NB4 (cell line): ENCODE measurements around the gene CACNA1F.
"Not testable (repeated sequence)": the region's sequence is repeated elsewhere in the genome, so short reads cannot be mapped to it uniquely, and the experiment has no call there.

Experiments used
- DNase-seq: peaks from one replicate; pipeline ENCODE4 v3.0.0; 2010; ENCODE audit warnings: low read depth
- H3K4me3 ChIP-seq: one replicate; pipeline ENCODE4 v1.5.1; 2011; ENCODE audit warnings: mild to moderate bottlenecking, low read depth, low read length, moderate library complexity
- CTCF ChIP-seq: IDR thresholded peaks from one replicate; pipeline ENCODE4 v1.5.1; 2012; ENCODE audit warnings: low read depth, low read length
- MAX ChIP-seq: IDR thresholded peaks from 2 replicates; pipeline ENCODE4 v1.6.1; 2011; ENCODE audit warnings: low read depth, low read length
- MYC ChIP-seq: IDR thresholded peaks from 2 replicates; pipeline ENCODE4 v1.6.1; 2011; ENCODE audit warnings: low read depth, low read length
- POLR2A ChIP-seq: IDR thresholded peaks from 2 replicates; pipeline ENCODE4 v1.6.1; 2011; ENCODE audit warnings: mild to moderate bottlenecking; ENCODE audit not compliant: insufficient read length; ENCODE audit errors: extremely low read depth

Gene CACNA1F

GRCh38 chrX:49174723-49175122 lies 58.4 kb downstream of the CACNA1F start:
- peak; percentile 43 for DNase-seq
- no peak for TF ChIP-seq CTCF
- no peak for TF ChIP-seq MYC
- TF ChIP-seq MAX = no peak
- no peak overlapping the region for H3K4me3 ChIP-seq

- not testable (repeated sequence) for DNase-seq
- peak overlapping the region; percentile 84 for H3K4me3 ChIP-seq
Measured at GRCh38 chrX:49173544-49173943, 59.6 kb downstream of the CACNA1F start.

- peak overlapping the region; percentile 84 for H3K4me3 ChIP-seq
- peak; percentile 86 for DNase-seq
- TF ChIP-seq MAX = 0 out of 2 replicates have a peak, but pooled peaks have one; percentile 18
- TF ChIP-seq POLR2A = no peak
- no peak for TF ChIP-seq CTCF
- TF ChIP-seq MYC = peak; percentile 22; the same call in 1 of the 2 replicates
Measured at GRCh38 chrX:49172280-49172780, 60.8 kb downstream of the CACNA1F start.

GRCh38 chrX:49171752-49172279 lies 61.3 kb downstream of the CACNA1F start, which contains the start of gene PLP2:
Gene PLP2 (plus strand): TSS chrX:49171898. CDS start chrX:49172001, 103 bp downstream.
- DNase-seq = peak; percentile 84
- TF ChIP-seq MYC (peak; percentile 64), CTCF (no peak), POLR2A (peak; percentile 54), MAX (peak; percentile 70)
- H3K4me3 ChIP-seq = peak within 1 kb of the TSS; percentile 84

DNA sequence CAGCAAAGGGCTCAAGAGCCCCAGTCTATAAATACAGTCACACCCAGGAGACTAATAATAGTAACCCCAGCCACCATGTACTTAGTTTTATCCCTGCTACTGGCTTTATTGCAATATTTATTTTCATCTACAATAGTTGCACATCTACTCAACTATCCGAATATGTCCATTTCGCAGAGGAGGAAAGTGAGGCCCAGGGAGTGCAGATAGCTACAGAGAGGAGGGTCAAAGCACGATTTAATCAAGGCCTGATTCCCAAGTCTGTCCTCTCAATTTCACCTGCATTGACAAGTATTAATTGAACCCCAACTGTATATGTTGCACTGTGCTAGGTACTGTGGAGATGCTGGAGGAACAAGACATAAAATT lies 65.4 kb downstream of the CACNA1F start:
- TF ChIP-seq MAX (no peak), CTCF (no peak), POLR2A (no peak), MYC (no peak)
- H3K4me3 ChIP-seq = peak overlapping the region; percentile 71
- DNase-seq = no peak

- TF ChIP-seq MYC = peak; percentile 59; the same call in 1 of the 2 replicates
- TF ChIP-seq CTCF = no peak
- TF ChIP-seq POLR2A = peak; percentile 28
- TF ChIP-seq MAX = peak; percentile 13; the same call in 1 of the 2 replicates
- H3K4me3 ChIP-seq = peak overlapping the region; percentile 71
- DNase-seq = peak; percentile 94
Measured at GRCh38 chrX:49166914-49167739, 66.0 kb downstream of the CACNA1F start.
